Measurements from ENCODE around the gene DNAJC27. TPM values are rescaled to one million over a fixed set of nuclear protein-coding genes. Genes with fewer than 3 reads are reported as not detected.
A peak's percentile ranks its signal among the peaks of the same experiment; 100 is the strongest.
"Not testable (repeated sequence)": the region's sequence is repeated elsewhere in the genome, so short reads cannot be mapped to it uniquely, and the experiment has no call there.

DNAJC27 gene
- 13.0 TPM for total RNA-seq

DNA sequence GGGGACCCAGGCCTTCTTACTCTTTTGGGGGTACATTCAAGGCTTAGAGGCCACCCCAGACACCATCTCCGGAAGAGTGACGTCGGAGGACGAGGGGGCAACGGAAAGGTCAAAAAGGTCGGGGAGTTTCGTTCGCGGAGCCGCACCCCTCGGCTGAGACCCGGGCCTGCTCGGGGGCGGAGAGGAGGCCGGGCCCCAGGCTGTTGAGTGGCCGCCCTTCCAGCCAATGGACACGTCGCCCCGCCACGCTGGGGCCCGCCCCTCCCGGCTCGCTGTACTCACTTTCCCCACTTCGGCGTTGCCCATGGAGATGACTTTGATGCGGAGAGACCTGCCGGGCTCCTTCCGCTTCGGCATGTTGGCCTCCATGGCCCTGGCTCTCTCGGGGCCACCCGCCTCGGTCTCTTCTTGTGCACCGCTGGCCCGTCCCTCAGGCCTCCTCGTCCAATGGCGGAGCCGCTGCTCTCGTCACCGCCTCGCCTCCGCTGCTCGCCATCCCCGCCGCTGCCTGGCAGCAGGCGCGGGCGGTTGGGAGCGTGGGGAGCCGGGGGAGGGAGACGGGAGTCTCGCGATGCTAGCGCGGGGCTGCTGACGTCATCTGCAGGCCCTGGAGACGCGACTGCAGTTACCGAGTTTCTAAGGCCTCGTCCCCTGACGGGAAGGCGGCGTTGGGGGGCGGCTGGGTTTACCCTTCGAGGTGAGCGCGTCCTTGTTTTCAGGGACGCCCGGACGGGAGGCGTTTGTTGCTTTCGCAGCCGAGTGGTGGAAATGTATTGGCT, at the start of gene DNAJC27:
Gene DNAJC27, minus strand, starts transcription at position 420 of the 779 bp plus-strand sequence. Its CDS starts 51 bp downstream, at position 369.
- DNase-seq (ENCODE audit: low spot score in 2 of 2), result peak; percentile 90 to 94
- no peak for FAIRE-seq

DNA sequence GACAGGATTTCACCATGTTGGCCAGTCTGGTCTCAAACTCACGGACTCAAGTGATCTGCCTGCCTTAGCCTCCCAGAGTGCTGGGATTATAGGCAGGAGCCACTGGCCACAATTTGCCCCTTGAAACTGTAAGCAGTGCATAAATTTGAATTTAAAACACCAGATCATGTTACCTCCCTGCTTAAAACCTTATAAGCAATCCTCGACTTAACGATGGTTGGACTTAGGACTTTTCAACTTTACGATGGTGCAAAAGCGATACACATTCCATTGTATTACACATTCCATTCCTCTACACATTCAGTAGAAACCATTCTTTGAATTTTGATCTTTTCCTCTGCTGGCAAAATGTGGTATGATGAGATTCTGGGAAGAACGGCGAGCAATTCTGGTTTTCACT, 46.9 kb upstream of the DNAJC27 start:
- no peak for FAIRE-seq

DNA sequence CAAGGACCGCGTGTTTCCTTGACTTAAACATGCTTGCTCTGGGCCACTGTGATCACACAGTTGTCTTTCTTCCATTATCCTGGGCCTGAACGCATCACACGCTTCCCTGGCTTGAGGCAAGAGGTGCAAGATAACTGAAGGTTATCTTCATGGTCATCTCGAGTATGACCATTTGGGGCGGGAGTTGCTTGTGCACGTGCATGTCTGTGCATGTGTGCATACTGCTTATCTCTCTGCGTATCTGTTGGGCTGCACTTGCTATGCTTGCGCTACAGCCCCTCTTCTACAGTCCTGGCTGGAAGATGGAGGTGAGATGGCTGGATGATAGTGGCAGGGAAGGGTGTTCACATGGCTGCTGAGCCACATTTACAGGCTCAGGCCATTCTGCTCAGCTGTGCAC, 42.9 kb upstream of the DNAJC27 start:
- FAIRE-seq, result no peak
- no peak for DNase-seq (ENCODE audit: low spot score in 2 of 2)

More for the DNA sequence above, 46.9 kb upstream of the DNAJC27 start:
- DNase-seq (ENCODE audit: low spot score in 2 of 2), result no peak

DNA sequence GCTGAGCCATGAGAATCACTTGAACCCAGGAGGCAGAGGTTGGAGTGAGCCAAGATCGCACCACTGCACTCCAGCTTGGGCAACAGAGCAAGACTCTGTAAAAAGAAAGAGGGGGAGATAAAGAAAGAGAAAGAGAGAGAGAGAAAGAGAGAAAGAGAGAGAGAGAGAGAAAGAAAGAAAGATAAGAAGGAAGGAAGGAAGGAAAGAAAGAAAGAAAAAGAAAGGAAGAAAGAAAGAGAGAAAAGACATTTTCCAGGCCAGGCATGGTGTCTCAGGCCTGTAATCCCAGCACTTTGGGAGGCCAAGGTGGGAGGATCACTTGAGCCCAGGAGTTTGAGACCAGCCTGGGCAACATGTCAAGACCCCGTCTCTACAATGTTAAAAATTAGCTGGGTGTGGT, 39.6 kb upstream of the DNAJC27 start:
- FAIRE-seq; DNase-seq (ENCODE audit: low spot score in 2 of 2): not testable (repeated sequence)

DNA sequence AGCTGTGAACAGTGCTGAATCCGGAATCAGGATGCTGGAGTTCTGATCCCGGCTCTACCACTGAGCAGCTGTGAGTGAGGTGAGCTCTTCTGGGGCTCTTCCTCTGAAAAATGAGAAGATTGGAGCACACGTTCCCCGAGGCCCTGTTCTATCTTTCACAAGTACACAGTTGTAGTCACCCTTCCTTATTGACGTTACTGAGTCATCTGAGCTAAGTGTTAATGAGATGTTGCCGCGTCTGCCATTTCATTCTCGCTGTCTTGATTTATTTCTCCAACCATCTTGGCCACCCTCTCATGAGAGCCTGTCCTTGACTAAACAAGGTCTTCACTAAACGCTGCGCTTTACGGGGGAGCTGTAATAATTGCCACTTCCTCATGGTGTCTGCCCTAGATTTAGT, 38.2 kb upstream of the DNAJC27 start:
- DNase-seq (ENCODE audit: low spot score in 2 of 2) (no peak), FAIRE-seq (no peak)

DNA sequence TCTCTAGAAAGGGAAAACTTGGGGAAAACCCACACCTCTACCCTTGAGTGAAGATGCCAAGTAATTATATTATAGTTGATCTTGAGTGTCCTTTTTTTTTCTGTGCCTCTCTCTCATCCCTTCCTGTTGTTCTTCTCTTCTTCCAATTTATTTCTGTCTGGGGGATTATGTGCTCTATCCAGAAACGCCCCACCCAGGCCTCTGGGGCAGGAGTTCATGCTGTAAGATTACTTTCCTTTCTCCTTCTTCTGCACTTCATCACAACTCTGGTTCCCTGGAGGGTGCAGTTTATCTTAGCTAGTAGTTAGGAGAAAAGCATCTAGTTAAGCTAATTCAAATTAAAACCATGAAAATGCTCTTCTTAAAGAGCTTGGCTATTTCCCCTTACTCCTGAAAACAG, 30.3 kb upstream of the DNAJC27 start:
- DNase-seq (ENCODE audit: low spot score in 2 of 2), result no peak
- no peak for FAIRE-seq

DNA sequence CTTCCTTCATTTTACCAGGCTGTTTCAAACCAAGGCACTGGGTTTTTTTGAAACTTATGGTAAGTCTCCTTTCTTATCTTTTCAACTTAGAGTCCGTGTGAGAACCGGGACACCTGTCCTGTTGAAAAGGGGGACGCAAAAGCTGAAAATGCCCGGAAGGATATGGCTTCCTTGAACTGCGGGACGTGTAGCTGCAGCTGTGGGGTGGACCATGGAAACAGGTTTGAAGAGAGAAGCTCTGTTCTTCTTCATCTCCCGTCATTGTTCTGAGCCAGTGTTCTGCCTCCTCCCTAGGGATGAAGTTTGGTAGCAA, 29.5 kb upstream of the DNAJC27 start:
- no peak for FAIRE-seq

DNA sequence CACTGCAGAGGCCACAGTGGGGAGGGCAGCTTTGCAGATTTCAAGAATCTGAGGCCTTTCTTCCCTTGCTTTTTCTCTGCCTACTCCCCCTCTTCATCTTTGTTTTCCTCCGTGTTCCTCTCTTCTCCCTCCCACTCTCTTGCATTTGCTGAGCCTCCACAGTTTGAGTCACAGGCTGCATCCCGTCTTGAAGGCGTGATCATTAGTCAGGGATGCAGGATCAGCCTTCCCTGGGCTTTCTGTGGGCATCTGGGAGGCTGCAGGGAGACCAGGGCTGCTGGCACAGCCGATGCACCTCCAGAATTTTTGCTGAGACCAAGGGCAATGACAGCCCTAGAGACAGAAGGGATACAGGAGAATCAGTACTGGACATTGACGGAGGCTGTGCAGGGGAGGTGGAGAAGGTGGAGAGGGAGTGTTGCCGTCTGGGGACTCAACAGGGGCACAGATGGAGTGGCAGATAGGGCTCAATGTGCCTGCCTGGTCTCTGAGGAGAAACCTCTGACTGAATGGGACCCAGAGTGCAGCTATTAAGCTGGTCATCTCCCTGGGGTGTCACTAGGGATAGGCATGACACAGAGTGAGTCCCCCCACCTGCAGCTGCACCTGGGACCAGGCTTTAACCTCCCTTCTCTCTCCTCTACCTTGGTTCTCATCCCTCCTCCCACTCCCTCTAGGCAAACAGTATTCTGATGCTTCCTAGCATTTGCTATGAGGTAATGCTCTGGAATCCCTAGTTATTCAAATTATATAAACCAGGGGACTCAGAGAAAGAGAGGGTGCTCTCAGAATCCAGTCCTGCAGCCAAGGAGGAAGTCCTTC, 29.0 kb upstream of the DNAJC27 start:
- FAIRE-seq (no peak), DNase-seq (ENCODE audit: low spot score in 2 of 2) (no peak)

More for the DNA sequence above, 29.5 kb upstream of the DNAJC27 start:
- DNase-seq (ENCODE audit: low spot score in 2 of 2), result no peak

DNA sequence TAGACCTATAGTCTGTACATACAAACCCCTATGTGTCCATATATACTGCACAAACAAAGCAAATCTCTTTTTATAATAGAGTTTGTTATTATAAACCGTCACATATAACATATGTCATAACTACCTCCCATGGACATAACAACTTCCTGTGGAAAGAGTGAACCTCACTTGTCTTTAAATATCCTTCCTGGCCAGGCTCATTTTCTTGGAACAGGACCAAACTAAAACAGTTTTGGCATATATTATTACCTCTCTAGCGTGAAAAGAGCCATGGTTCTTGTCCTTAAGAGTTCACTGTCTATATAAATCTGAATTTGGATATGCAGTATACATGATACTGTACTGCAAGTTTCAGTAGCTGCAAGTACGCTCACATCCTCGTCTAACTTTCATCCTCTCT, 28.3 kb upstream of the DNAJC27 start:
- FAIRE-seq, result no peak

DNA sequence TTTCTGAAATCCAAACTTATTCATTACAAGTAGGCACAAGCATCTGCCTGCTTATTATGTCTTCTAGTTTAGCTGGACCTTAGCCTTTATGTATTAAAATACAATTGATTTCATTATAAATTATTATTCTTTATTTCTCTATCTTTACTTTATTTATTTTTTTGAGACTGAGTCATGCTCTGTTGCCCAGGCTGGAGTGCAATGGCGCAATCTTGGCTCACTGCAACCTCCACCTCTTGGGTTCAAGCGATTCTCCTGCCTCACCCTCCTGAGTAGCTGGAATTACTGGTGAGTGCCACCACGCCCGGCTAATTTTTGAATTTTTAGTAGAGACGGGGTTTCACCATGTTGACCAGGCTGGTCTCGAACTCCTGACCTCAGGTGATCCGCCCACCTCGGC, 27.3 kb upstream of the DNAJC27 start:
- FAIRE-seq; DNase-seq (ENCODE audit: low spot score in 2 of 2): not testable (repeated sequence)

More for the DNA sequence above, 28.3 kb upstream of the DNAJC27 start:
- DNase-seq (ENCODE audit: low spot score in 2 of 2), result no peak

DNA sequence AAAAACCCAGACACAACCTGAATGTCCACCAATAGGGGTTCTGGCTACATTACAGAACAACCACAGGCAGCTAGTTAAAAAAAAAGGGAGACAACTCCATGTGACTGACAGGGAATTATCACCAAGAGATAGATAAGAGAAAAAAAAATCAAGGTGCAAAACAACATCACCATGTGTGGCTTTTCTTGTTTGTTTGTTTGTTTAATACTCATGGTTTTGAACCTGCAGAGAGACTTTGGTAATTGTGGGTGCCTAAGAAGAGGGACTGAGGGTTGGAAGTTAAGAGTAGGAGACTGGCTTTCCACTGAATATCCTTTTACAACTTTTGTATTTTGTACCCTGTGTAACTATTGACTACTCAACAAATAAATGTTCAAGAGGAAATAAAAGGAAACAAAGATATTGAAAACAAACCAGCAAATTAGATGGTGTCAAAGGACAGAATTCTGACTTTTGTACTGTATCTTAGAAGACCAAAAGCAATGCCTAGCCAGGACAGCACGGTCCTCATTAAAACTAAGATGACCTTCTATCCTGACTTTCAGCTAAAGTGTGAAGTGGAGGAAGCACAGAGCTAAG, 22.5 kb upstream of the DNAJC27 start:
- no peak for DNase-seq (ENCODE audit: low spot score in 2 of 2)
- no peak for FAIRE-seq

DNA sequence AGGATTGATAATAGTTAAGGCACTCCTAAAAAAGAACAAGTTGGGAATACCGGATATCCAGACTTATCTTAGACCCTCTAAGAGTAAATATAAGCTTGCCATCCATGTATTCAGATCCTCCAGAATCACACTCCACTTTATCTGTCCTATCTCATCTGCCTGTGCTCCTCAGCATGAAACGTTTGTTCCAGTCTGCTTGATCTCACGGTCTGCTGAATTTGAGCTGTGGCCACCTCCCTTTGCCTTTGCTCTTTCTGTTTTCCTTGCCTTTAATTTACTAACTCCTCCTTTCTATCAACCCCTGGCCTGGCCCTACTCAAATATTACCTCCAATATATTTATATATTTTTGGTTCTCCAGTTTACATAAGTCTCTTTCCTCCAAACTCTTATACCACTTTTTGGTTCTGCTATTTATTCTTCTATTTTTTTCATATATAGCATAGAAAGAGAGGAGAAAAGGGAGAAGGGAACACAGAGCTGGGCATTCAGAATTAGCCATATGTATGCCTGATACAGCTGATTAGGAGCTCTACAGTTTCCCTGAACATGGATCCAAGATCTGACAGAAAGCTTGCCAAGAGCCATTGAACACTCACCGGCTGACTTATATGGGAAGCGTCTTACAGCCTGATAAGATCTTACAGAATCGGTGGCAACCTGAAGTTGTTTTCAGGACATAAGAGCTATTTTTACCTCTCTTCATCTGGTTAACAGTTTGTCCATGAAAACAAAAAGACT, 21.8 kb upstream of the DNAJC27 start:
- FAIRE-seq, result no peak
- DNase-seq (ENCODE audit: low spot score in 2 of 2), result no peak

DNA sequence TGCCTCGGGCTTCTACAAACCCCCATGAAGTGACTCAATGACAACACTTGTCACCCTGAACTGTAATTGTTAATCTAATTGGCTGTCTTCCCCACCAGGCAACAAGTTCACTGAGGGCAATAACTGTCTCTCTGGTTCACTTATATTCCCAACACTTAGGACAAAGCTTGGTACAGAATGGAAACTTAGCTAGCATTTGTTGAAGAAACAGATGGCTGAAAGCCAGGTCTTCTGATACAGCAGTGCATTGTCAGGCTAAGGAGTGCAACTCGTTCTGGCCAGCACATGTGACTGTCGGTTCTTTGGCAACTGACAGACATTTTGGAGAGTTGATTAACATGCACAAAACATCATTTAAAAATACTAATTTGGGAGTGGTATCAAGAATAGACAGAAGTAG, 14.6 kb upstream of the DNAJC27 start:
- DNase-seq (ENCODE audit: low spot score in 2 of 2) (no peak), FAIRE-seq (peak; percentile 26)

DNA sequence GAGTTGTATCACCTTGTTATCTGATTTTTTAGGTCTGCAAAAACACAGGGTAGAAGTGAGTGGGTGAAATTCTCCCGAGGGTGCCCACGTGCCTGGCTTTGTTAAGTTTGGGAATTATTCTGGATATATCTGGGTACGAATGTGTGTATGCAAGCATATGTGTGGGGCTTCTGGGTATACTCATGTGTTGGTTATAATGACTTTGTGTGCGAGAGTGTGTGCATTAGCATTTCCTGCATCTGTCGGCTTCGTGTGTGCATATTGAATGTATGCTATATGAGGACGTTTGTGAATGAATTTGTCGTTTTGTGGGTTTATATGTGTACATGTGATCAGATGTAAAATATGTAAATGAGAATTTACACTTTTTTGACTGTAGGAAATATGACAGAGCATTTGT, 13.8 kb upstream of the DNAJC27 start:
- FAIRE-seq (no peak), DNase-seq (ENCODE audit: low spot score in 2 of 2) (no peak)

DNA sequence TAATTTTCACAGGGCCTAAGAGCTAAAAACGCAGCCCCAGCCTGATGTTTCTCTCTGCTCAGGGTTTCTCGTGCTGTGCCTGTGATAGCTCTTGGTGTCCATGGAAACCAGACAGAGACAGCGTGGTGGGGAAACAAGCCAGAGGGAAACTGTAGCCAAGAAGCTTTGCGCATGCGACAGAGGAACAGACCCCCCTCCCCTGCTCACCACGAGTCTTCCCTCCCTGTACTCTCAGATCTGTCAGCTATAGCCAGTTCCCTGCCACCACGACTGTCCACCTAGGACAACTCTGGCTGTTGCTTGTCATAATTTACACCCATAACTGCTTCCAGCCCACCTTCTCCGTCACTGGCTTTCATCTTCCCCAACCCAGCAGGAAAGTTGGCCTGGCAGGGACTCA, 13.2 kb upstream of the DNAJC27 start:
- peak in 1 of 2 donors; percentile 25 for DNase-seq (ENCODE audit: low spot score in 2 of 2)
- no peak for FAIRE-seq

DNA sequence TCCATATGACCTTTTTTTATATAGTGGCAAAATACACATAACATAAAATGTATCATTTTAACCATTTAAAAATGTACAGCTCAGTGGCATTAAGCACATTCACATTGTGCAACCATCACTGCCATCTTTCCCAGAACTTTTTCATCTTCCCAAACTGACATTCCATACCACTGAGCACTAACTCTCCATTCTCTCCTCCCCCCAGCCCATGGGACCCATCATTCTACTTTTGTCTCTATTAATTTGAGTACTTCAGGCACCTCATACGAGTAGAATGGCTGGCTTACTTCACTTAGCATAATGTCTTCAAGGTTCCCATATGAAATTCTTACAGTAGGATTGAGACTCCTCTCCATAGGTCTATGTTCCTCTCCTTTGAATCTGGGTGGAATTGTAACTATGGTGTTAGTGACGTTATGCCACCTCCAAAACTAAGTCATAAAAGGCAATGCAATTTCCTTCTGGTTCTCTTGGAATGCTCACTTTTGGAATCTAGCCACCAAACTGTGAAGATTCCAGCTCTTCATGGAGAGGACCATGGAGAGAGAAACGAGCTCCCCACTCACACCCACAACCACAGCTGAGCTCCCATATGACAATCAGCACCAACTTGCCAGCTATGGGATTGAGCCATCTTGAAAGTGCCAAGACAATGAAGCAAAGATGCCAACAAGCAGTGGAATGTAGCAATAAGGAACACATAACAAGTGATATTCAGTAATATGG, 9.8 kb upstream of the DNAJC27 start:
- DNase-seq (ENCODE audit: low spot score in 2 of 2), result no peak
- no peak for FAIRE-seq

DNA sequence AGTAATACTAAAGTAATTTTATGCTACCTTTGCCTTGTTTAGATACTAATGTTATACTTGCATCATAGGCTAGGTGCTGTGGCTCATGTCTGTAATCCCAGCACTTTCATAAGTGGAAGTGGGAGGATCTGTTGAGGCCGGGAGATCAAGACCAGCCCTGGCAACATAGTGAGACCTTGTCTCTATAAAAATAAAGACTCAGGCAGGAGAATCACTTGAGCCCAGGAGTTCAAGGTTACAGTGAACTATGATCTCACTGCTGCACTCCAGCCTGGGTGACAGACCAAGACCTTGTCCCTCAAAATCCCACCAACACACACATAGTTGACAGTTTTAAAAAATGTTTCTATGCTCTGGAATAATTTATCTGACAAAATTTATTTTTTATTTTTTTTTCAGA, 6.9 kb upstream of the DNAJC27 start:
- FAIRE-seq (no peak), DNase-seq (ENCODE audit: low spot score in 2 of 2) (no peak)

DNA sequence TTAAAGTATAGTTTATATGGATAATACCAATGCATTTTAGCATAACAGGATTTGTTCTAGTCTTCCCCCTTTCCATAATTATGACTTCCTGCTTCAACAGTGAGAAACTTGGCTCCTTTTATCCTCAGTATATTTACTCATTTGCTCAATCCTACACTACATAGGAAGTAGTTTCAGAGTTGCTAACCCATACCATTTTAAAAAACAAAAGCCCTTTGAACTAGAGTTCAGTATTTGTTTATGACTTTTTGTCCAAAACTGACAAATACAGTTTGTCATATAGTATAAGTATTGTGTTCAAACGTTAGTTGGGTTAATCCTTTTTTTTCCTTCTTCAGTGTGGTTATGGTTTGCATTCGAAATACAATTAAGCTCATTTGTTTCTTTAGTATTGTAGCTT, 5.9 kb upstream of the DNAJC27 start:
- DNase-seq (ENCODE audit: low spot score in 2 of 2), result no peak
- FAIRE-seq, result no peak

DNA sequence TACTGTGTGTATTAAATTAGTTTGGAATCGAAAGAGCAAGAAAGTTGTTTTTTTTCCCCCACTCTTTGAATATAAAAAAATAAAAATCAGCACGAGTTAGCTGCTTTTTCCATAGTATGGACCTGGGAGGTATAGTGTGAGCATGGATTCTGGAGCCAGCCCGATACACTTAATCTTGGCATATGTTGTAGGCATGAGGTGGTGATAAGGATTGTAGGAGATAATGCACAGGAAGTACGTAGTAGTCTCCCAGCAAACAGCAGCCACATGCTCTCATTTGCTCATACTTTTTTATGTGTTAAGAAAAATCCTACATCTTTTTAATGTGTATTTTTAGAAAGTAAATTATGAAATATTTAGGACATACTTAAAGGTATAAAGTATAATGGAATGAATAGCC, 2.1 kb upstream of the DNAJC27 start:
- no peak for DNase-seq (ENCODE audit: low spot score in 2 of 2)
- FAIRE-seq, result no peak

DNA sequence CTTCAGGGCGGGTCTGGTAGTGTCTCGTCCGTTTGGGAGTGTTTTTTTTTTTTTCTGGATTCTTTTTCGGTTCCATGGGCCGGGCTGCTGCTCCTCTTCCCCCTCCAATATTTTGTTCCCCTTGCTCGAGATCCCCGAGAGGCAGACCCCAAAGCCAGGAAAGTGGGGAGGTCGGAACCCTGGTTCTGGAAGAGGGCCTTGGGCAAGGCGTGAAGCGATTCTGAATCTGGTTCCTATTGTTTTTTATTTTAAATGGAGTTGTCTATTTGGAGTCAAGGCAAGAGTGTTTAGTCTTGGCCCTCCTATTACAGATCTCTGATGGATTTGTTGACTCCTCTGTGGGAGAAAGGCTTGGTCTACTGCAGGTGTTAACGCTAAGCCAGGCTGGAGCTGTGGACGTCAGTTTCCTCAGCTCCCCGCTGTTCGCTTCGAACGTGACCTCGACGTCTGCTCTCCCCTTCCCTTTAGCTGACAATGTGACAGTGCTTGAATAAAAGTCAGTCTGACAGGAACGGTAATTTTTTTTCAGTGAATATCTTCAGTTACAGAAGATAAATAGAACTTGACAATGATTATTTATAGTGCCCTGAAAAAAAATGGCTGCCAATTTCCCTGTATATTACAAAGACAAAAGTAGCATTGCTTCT, 683 bp upstream of the DNAJC27 start:
- no peak for FAIRE-seq
- peak; percentile 18 to 19 for DNase-seq (ENCODE audit: low spot score in 2 of 2)
